ENCODE data around the gene C2orf68.

Gene C2orf68

GRCh38 chr2:85590950-85591349, 20.9 kb downstream of the C2orf68 start:
- Histone ChIP-seq H3K4me1 (ENCODE audit: control insufficient read depth, insufficient read depth, low read length, poor library complexity, severe bottlenecking) (peaks cover 37% of the 10 kb centered on the region), H3K4me3 (ENCODE audit: extremely low read depth, insufficient read depth, low read length, poor library complexity, severe bottlenecking) (no peak overlapping the region), H3K9me3 (ENCODE audit: control insufficient read depth, low read length) (no peaks in the 10 kb centered on the region), H3K27ac (ENCODE audit: low read depth, low read length, severe bottlenecking) (peak overlapping the region; percentile 24), H3K36me3 (ENCODE audit: control insufficient read depth, insufficient read depth, low read length) (no peaks in the 10 kb centered on the region)
- WGBS, 2 experiments (ENCODE audit: insufficient coverage in 2 of 2) = 90 to 95% methylated on average over 2 of the region's 2 CpGs

GRCh38 chr2:85589982-85590791, 21.7 kb downstream of the C2orf68 start:
- H3K4me3 ChIP-seq (ENCODE audit: extremely low read depth, insufficient read depth, low read length, poor library complexity, severe bottlenecking) = no peak overlapping the region
- peaks cover 44% of the 10 kb centered on the region for H3K4me1 ChIP-seq (ENCODE audit: control insufficient read depth, insufficient read depth, low read length, poor library complexity, severe bottlenecking)
- H3K9me3 ChIP-seq (ENCODE audit: control insufficient read depth, low read length) = no peaks in the 10 kb centered on the region
- 84 to 86% methylated on average over 5 to 6 of the region's 7 CpGs for WGBS, 2 experiments (ENCODE audit: insufficient coverage in 2 of 2)
- H3K36me3 ChIP-seq (ENCODE audit: control insufficient read depth, insufficient read depth, low read length) = no peaks in the 10 kb centered on the region
- peak overlapping the region; percentile 24 for H3K27ac ChIP-seq (ENCODE audit: low read depth, low read length, severe bottlenecking)

- Histone ChIP-seq H3K4me3 (ENCODE audit: extremely low read depth, insufficient read depth, low read length, poor library complexity, severe bottlenecking) (no peak overlapping the region), H3K9me3 (ENCODE audit: control insufficient read depth, low read length) (no peaks in the 10 kb centered on the region), H3K4me1 (ENCODE audit: control insufficient read depth, insufficient read depth, low read length, poor library complexity, severe bottlenecking) (peaks cover 46% of the 10 kb centered on the region), H3K27ac (ENCODE audit: low read depth, low read length, severe bottlenecking) (no peak overlapping the region), H3K36me3 (ENCODE audit: control insufficient read depth, insufficient read depth, low read length) (no peaks in the 10 kb centered on the region)
- 94 to 97% methylated on average over 3 to 4 of the region's 4 CpGs for WGBS, 2 experiments (ENCODE audit: insufficient coverage in 2 of 2)
Observed at GRCh38 chr2:85589181-85589580, 22.7 kb downstream of the C2orf68 start.

GRCh38 chr2:85588645-85589044, 23.2 kb downstream of the C2orf68 start:
- Histone ChIP-seq H3K4me3 (ENCODE audit: extremely low read depth, insufficient read depth, low read length, poor library complexity, severe bottlenecking) (no peak overlapping the region), H3K36me3 (ENCODE audit: control insufficient read depth, insufficient read depth, low read length) (no peaks in the 10 kb centered on the region), H3K9me3 (ENCODE audit: control insufficient read depth, low read length) (no peaks in the 10 kb centered on the region), H3K27ac (ENCODE audit: low read depth, low read length, severe bottlenecking) (no peak overlapping the region), H3K4me1 (ENCODE audit: control insufficient read depth, insufficient read depth, low read length, poor library complexity, severe bottlenecking) (peaks cover 46% of the 10 kb centered on the region)
- 90 to 97% methylated on average over 3 of the region's 4 CpGs for WGBS, 2 experiments (ENCODE audit: insufficient coverage in 2 of 2)

GRCh38 chr2:85588236-85588635, 23.6 kb downstream of the C2orf68 start:
- Histone ChIP-seq H3K36me3 (ENCODE audit: control insufficient read depth, insufficient read depth, low read length) (no peaks in the 10 kb centered on the region), H3K9me3 (ENCODE audit: control insufficient read depth, low read length) (no peaks in the 10 kb centered on the region), H3K27ac (ENCODE audit: low read depth, low read length, severe bottlenecking) (no peak overlapping the region), H3K4me3 (ENCODE audit: extremely low read depth, insufficient read depth, low read length, poor library complexity, severe bottlenecking) (no peak overlapping the region), H3K4me1 (ENCODE audit: control insufficient read depth, insufficient read depth, low read length, poor library complexity, severe bottlenecking) (peaks cover 46% of the 10 kb centered on the region)
- whole genome bisulfite sequencing, 2 experiments (ENCODE audit: insufficient coverage in 2 of 2) = 61 to 83% methylated on average over 4 of the region's 4 CpGs

GRCh38 chr2:85585781-85586105, 26.1 kb downstream of the C2orf68 start:
- no peaks in the 10 kb centered on the region for H3K9me3 ChIP-seq (ENCODE audit: control insufficient read depth, low read length)
- peak overlapping the region; percentile 85 for H3K27ac ChIP-seq (ENCODE audit: low read depth, low read length, severe bottlenecking)
- H3K4me3 ChIP-seq (ENCODE audit: extremely low read depth, insufficient read depth, low read length, poor library complexity, severe bottlenecking) = no peak overlapping the region
- H3K4me1 ChIP-seq (ENCODE audit: control insufficient read depth, insufficient read depth, low read length, poor library complexity, severe bottlenecking) = peaks cover 43% of the 10 kb centered on the region
- 86 to 88% methylated on average over 1 of the region's 1 CpG for WGBS, 2 experiments (ENCODE audit: insufficient coverage in 2 of 2)
- no peaks in the 10 kb centered on the region for H3K36me3 ChIP-seq (ENCODE audit: control insufficient read depth, insufficient read depth, low read length)

- 71 to 73% methylated on average over 3 to 7 of the region's 9 CpGs for WGBS, 2 experiments (ENCODE audit: insufficient coverage in 2 of 2)
- H3K4me1 ChIP-seq (ENCODE audit: control insufficient read depth, insufficient read depth, low read length, poor library complexity, severe bottlenecking) = peaks cover 37% of the 10 kb centered on the region
- H3K4me3 ChIP-seq (ENCODE audit: extremely low read depth, insufficient read depth, low read length, poor library complexity, severe bottlenecking) = peak overlapping the region; percentile 23
- no peaks in the 10 kb centered on the region for H3K36me3 ChIP-seq (ENCODE audit: control insufficient read depth, insufficient read depth, low read length)
- H3K9me3 ChIP-seq (ENCODE audit: control insufficient read depth, low read length) = no peaks in the 10 kb centered on the region
- peak overlapping the region; percentile 85 for H3K27ac ChIP-seq (ENCODE audit: low read depth, low read length, severe bottlenecking)
Observed at GRCh38 chr2:85584857-85585780, 26.7 kb downstream of the C2orf68 start.

GRCh38 chr2:85584354-85584856, 27.5 kb downstream of the C2orf68 start, which contains the start of gene VAMP5:
VAMP5 (plus strand) TSS chr2:85584431; CDS start chr2:85584491, 60 bp downstream.
- H3K4me3 ChIP-seq (ENCODE audit: extremely low read depth, insufficient read depth, low read length, poor library complexity, severe bottlenecking) = peak within 1 kb of the TSS; percentile 23
- H3K9me3 ChIP-seq (ENCODE audit: control insufficient read depth, low read length) = no peaks in the 10 kb centered on the region
- peak within 1 kb of the TSS; percentile 85 for H3K27ac ChIP-seq (ENCODE audit: low read depth, low read length, severe bottlenecking)
- WGBS, 2 experiments (ENCODE audit: insufficient coverage in 2 of 2) = 52 to 67% methylated on average over 45 to 50 of the region's 52 CpGs
- H3K4me1 ChIP-seq (ENCODE audit: control insufficient read depth, insufficient read depth, low read length, poor library complexity, severe bottlenecking) = peaks cover 39% of the 10 kb centered on the region
- no peaks in the 10 kb centered on the region for H3K36me3 ChIP-seq (ENCODE audit: control insufficient read depth, insufficient read depth, low read length)

GRCh38 chr2:85583667-85584353, 28.1 kb downstream of the C2orf68 start:
- Histone ChIP-seq H3K4me3 (ENCODE audit: extremely low read depth, insufficient read depth, low read length, poor library complexity, severe bottlenecking) (peak overlapping the region; percentile 23), H3K4me1 (ENCODE audit: control insufficient read depth, insufficient read depth, low read length, poor library complexity, severe bottlenecking) (peaks cover 44% of the 10 kb centered on the region), H3K9me3 (ENCODE audit: control insufficient read depth, low read length) (no peaks in the 10 kb centered on the region), H3K36me3 (ENCODE audit: control insufficient read depth, insufficient read depth, low read length) (no peaks in the 10 kb centered on the region), H3K27ac (ENCODE audit: low read depth, low read length, severe bottlenecking) (no peak overlapping the region)
- WGBS, 2 experiments (ENCODE audit: insufficient coverage in 2 of 2) = 77 to 79% methylated on average over 13 to 15 of the region's 16 CpGs

- 40% methylated on average over 1 of the region's 1 CpG; no CpG with 5 or more reads in 1 of the 2 experiments for WGBS, 2 experiments (ENCODE audit: insufficient coverage in 2 of 2)
- Histone ChIP-seq H3K9me3 (ENCODE audit: control insufficient read depth, low read length) (no peaks in the 10 kb centered on the region), H3K27ac (ENCODE audit: low read depth, low read length, severe bottlenecking) (no peak overlapping the region), H3K36me3 (ENCODE audit: control insufficient read depth, insufficient read depth, low read length) (no peaks in the 10 kb centered on the region), H3K4me3 (ENCODE audit: extremely low read depth, insufficient read depth, low read length, poor library complexity, severe bottlenecking) (no peak overlapping the region), H3K4me1 (ENCODE audit: control insufficient read depth, insufficient read depth, low read length, poor library complexity, severe bottlenecking) (peaks cover 44% of the 10 kb centered on the region)
Observed at GRCh38 chr2:85582492-85582891, 29.4 kb downstream of the C2orf68 start.
